Suprapubic skin (tissue), 4 donors: ENCODE data around the gene CASR.

ENCODE experiments used
- CTCF ChIP-seq, 2 donors: fragments of 200-600 bp in 1 of 2; fragments of 450-650 bp in 1 of 2; sonication (generic) in 1 of 2; IDR thresholded peaks; one replicate each; pipeline ENCODE4 v1.5.1; 2016 to 2019; ENCODE audit warnings: antibody characterized with exemption in 2 of 2, mild to moderate bottlenecking in 1 of 2, moderate library complexity in 1 of 2
- EP300 ChIP-seq: sonication (generic); formaldehyde crosslinking; IDR thresholded peaks from one replicate; pipeline ENCODE4 v1.6.1; 2017; ENCODE audit warnings: antibody characterized with exemption
- POLR2A ChIP-seq, 2 donors: fragments of 450-650 bp; IDR thresholded peaks; one replicate each; pipeline ENCODE4 v1.6.1; 2017; ENCODE audit warnings: antibody characterized with exemption in 2 of 2, mild to moderate bottlenecking in 2 of 2, moderate library complexity in 2 of 2
- POLR2AphosphoS5 ChIP-seq, 3 donors: sonication (generic); formaldehyde crosslinking; IDR thresholded peaks; one replicate each; pipeline ENCODE4 v1.6.1; 2017; ENCODE audit warnings: antibody characterized with exemption in 3 of 3

DNA sequence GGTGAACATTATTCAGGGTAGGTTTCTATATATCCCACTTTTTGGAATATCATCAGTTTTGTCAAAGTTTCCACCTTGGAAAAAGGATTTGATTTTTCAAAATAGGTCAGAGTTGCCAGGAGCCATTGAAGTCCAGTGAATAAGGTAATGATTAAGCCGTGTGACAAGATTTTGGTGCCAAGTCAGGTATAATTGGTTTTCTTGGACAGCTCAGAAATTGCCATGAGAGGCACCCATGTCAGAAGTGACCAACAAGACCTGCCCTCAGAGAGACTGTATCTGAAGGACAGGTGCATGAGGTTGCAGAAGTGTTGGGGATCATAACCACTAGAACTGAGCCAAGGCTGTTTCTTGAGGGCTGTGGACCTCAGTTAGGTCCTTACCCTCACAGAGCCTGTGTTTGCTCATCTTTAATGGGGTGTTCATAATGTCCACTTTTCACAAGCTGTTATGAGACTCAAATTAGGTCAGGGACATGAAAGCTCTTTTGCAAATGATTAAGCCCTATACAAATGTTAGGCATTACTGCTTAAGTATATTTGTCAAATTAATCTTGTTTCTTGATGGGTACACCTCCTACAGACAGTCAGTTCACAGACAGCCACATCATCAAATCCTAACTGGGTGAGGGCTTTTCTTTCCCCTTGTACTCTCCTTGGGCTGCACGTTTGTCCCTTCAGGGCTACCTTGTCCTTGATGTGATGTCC is 32.3 kb downstream of the CASR start:
- TF ChIP-seq CTCF (IDR thresholded peaks at IDR 0.05): no peak
- no peak for TF ChIP-seq POLR2AphosphoS5 (IDR thresholded peaks at IDR 0.05)
- no peak for TF ChIP-seq POLR2A (IDR thresholded peaks at IDR 0.05)
- no peak for TF ChIP-seq EP300
